IPS-20b (cell line): ENCODE measurements around the gene DDOST.
A peak's percentile ranks its signal among the peaks of the same experiment; 100 is the strongest.

Source experiments
- H3K27ac ChIP-seq: one replicate; pipeline ENCODE4 v1.5.1; 2013; ENCODE audit warnings: low read length
- H3K27me3 ChIP-seq: 2 replicates; pipeline ENCODE4 v1.6.1; 2013; ENCODE audit warnings: mild to moderate bottlenecking, low read length, inconsistent platforms; ENCODE audit not compliant: insufficient read depth
- H3K36me3 ChIP-seq: 2 replicates; pipeline ENCODE4 v1.6.1; 2013; ENCODE audit warnings: low read depth, mild to moderate bottlenecking, inconsistent platforms, low read length, moderate library complexity; ENCODE audit not compliant: insufficient read depth
- H3K4me1 ChIP-seq: 2 replicates; pipeline ENCODE4 v1.6.1; 2013; ENCODE audit warnings: mild to moderate bottlenecking, control low read depth, inconsistent platforms, low read length, moderate library complexity; ENCODE audit not compliant: insufficient read depth
- H3K4me3 ChIP-seq: 2 replicates; pipeline ENCODE4 v1.5.1; 2013; ENCODE audit warnings: mild to moderate bottlenecking, low read length, inconsistent platforms
- H3K9ac ChIP-seq: 2 replicates; pipeline ENCODE4 v1.6.1; 2013; ENCODE audit warnings: low read depth, mild to moderate bottlenecking, inconsistent platforms, low read length, moderate library complexity
- H3K9me3 ChIP-seq: 2 replicates; pipeline ENCODE4 v1.6.1; 2013; ENCODE audit warnings: mild to moderate bottlenecking, low read depth, low read length, inconsistent platforms; ENCODE audit not compliant: insufficient read depth

The DDOST gene

DNA sequence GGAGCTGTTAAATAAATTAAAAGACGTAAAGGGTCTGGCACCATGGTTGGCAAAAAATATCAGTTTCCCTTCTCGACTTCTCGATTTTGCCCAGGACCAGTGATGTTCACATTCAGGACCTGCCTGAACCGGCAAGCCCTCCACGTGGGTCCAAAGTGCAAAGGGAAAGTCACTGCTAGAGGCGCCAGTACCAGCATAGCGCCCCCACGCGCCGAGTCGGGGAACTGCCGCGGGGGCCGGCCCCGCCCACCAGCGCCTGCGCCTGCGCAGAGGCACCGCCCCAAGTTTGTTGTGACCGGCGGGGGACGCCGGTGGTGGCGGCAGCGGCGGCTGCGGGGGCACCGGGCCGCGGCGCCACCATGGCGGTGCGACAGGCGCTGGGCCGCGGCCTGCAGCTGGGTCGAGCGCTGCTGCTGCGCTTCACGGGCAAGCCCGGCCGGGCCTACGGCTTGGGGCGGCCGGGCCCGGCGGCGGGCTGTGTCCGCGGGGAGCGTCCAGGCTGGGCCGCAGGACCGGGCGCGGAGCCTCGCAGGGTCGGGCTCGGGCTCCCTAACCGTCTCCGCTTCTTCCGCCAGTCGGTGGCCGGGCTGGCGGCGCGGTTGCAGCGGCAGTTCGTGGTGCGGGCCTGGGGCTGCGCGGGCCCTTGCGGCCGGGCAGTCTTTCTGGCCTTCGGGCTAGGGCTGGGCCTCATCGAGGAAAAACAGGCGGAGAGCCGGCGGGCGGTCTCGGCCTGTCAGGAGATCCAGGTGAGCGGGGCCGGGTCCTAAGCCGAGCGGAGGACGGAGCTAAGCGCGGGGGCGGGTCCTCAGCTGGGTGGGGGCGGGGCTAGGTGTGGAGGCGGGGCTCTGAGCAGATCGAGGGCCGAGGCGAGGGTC lies 27.7 kb downstream of the DDOST start, which contains the start of gene PINK1:
TSS of gene PINK1 (plus strand) at position 269 of the 875 bp plus-strand sequence. CDS start at position 360, 91 bp downstream.
- H3K27ac ChIP-seq: peak within 1 kb of the TSS; percentile 23
- peak within 1 kb of the TSS; percentile 86 for H3K4me3 ChIP-seq
- H3K36me3 ChIP-seq: peaks cover 7% of the 10 kb centered on the region; the same call in 1 of the 2 replicates

DNA sequence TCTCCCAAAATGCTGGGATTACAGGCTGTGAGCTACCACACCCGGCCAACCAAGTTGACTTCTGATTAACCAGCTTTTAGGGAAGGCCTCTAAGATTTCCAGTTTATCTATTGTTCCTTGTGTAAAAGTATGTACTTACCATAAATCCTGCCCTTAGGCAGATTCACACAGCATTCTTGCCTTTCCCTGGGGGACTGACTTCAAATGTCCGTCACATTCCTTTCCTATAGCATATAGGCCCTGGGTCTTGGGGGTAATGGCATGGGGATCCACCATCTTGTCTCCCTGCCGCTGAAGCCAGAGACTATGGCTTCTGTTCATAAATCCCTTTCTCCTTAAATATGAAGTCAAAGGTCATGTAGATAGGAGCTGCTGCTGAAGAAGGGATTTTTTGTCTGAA lies 28.8 kb downstream of the DDOST start:
- Histone ChIP-seq H3K9me3 (peaks cover 4% of the 10 kb centered on the region; the same call in 1 of the 2 replicates), H3K27ac (no peak overlapping the region), H3K36me3 (no peaks in the 10 kb centered on the region), H3K4me3 (no peak overlapping the region), H3K27me3 (0 out of 2 replicates have a peak, but pooled peaks cover 4% of the 10 kb centered on the region), H3K9ac (no peak overlapping the region; the same call in 1 of the 2 replicates), H3K4me1 (peaks cover 3% of the 10 kb centered on the region)

More for the DNA sequence above, 27.7 kb downstream of the DDOST start, which contains the start of gene PINK1:
- Histone ChIP-seq H3K9ac (peak within 1 kb of the TSS; percentile 81; the same call in 1 of the 2 replicates), H3K27me3 (0 out of 2 replicates have a peak, but pooled peaks cover 4% of the 10 kb centered on the region), H3K4me1 (peaks cover 3% of the 10 kb centered on the region), H3K9me3 (no peaks in the 10 kb centered on the region; the same call in 1 of the 2 replicates)

DNA sequence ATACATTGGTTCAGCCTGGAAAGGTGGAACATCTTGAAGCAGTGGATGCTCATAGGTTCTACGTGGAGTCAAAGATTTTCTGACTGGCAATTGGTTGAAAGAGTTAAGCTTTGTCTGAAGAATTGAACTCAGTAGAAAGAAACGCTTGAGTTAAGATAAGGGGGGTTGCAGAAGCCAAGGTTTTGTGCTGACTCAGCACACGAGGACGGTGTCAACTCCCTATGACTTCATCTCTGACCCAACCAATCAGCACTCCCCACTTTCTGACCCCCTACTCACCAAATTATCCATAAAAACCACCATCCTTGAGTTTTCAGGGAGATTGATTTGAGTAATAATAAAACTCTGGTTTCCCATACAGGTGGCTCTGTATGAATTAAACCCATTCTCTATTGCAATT lies 30.4 kb downstream of the DDOST start:
- Histone ChIP-seq H3K36me3 (no peaks in the 10 kb centered on the region), H3K27me3 (0 out of 2 replicates have a peak, but pooled peaks cover 4% of the 10 kb centered on the region), H3K27ac (no peak overlapping the region), H3K9ac (no peak overlapping the region), H3K4me1 (peaks cover 7% of the 10 kb centered on the region), H3K4me3 (no peak overlapping the region), H3K9me3 (peaks cover 4% of the 10 kb centered on the region; the same call in 1 of the 2 replicates)

DNA sequence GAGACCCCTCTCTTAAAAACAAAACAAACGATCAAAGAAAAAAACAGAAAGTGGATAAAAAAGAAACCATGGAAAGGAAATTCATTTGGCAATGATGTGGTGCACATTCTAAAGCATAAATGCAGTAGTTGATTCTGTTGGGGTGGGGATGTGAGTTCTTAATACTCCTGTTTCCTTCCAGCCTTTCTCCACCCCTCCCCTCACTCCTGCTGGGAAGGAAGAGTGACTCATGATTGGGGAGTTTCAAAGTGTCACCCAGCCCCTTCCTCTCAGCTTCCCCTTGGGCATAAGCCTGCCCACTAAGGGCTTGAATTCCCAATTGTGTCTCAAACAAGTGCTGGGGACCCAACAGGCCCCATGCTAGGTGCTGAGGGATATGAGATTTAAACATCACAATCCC lies 34.6 kb downstream of the DDOST start:
- Histone ChIP-seq H3K27ac (no peak overlapping the region), H3K4me3 (no peak overlapping the region), H3K27me3 (no peaks in the 10 kb centered on the region), H3K36me3 (no peaks in the 10 kb centered on the region), H3K9me3 (peaks cover 4% of the 10 kb centered on the region; the same call in 1 of the 2 replicates), H3K9ac (no peak overlapping the region), H3K4me1 (peaks cover 12% of the 10 kb centered on the region; the same call in 1 of the 2 replicates)

DNA sequence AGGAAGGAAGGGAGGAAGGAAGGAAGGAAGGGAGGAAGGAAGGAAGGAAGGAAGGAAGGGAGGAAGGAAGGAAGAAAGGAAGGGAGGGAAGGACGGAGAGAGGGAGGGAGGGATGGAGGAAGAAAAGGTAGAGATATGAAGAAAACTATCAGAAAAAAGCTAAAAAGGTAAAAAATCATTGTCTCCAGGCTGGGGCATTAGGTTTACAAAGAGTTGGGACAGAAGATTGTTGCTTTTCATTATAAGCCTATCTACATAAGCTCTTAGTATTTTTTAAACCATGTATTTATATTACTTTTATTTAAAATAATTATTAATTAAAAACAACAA lies 35.1 kb downstream of the DDOST start:
- H3K36me3 ChIP-seq: no peaks in the 10 kb centered on the region
- H3K9me3 ChIP-seq: peaks cover 4% of the 10 kb centered on the region; the same call in 1 of the 2 replicates
- H3K27me3 ChIP-seq: no peaks in the 10 kb centered on the region
- H3K4me3 ChIP-seq: 0 out of 2 replicates have a peak overlapping the region, but pooled peaks have one; percentile 62
- H3K27ac ChIP-seq: peak overlapping the region; percentile 40
- peak overlapping the region; percentile 70; the same call in 1 of the 2 replicates for H3K9ac ChIP-seq
- peaks cover 12% of the 10 kb centered on the region; the same call in 1 of the 2 replicates for H3K4me1 ChIP-seq

DNA sequence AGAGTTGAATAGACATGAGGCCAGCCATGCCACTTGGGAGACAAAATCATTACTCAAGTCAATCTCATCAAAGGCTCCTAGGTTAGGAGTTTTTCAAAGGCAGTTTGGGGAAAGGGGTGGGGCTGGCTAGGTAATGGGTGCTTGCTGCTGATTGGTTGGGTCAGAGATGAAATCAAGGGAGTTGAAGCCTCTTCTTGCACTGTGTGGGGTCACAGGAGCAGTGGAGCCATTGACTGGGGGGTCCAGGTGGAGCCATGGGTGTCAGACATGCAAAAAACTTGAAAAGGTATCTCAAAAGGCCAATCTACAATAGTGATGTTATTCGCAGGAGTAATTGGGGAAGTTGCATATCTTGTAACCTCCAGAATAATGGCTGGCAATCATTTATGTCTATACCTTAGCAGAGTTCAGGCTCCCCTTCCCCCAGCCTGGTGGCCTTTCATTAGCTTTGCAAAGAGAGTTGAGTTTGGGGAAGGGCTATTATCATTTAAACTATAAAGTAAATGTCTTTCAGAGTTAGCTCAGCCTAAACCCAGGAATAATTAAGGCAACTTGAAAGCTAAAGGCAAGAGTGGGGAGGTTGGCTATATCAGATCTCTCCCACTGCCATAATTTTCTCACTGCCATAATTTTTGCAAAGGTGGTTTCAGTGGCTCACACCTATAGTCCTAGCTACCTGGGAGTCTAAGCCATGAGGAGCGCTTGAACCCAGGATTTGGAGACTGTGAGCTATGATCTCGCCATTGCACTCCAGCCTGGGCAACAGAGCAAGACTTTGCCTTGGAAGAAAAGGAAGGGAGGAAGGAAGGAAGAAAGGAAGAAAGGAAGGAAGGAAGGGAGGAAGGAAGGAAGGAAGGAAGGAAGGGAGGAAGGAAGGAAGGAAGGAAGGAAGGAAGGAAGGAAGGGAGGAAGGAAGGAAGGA lies 35.7 kb downstream of the DDOST start:
- Histone ChIP-seq H3K36me3 (no peaks in the 10 kb centered on the region), H3K4me3 (peak overlapping the region; percentile 62), H3K4me1 (peaks cover 12% of the 10 kb centered on the region; the same call in 1 of the 2 replicates), H3K27ac (peak overlapping the region; percentile 40), H3K9ac (peak overlapping the region; percentile 70; the same call in 1 of the 2 replicates), H3K9me3 (peaks cover 4% of the 10 kb centered on the region; the same call in 1 of the 2 replicates), H3K27me3 (no peaks in the 10 kb centered on the region)

DNA sequence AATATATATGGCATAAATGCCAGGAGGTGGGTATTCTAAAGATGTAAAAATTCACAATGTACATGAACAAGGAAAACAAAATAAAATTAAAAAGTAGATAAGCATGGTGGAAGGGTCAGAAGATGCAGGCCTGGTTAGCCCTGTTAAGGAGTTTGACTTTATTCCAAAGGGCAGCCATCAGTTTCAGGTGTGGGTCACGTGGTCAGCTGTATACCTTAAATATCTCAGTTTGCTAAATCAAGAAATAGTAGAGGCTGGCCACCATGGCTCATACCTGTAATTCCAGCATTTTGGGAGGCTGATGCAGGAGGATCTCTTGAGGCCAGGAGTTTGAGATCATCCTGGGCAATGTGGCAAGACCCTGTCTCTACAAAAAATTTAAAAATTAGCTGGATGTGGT lies 36.5 kb downstream of the DDOST start:
- peaks cover 12% of the 10 kb centered on the region; the same call in 1 of the 2 replicates for H3K4me1 ChIP-seq
- H3K36me3 ChIP-seq: no peaks in the 10 kb centered on the region
- no peaks in the 10 kb centered on the region for H3K27me3 ChIP-seq
- peaks cover 4% of the 10 kb centered on the region; the same call in 1 of the 2 replicates for H3K9me3 ChIP-seq
- H3K27ac ChIP-seq: peak overlapping the region; percentile 37
- peak overlapping the region; percentile 60; the same call in 1 of the 2 replicates for H3K9ac ChIP-seq
- H3K4me3 ChIP-seq: peak overlapping the region; percentile 62; the same call in 1 of the 2 replicates

DNA sequence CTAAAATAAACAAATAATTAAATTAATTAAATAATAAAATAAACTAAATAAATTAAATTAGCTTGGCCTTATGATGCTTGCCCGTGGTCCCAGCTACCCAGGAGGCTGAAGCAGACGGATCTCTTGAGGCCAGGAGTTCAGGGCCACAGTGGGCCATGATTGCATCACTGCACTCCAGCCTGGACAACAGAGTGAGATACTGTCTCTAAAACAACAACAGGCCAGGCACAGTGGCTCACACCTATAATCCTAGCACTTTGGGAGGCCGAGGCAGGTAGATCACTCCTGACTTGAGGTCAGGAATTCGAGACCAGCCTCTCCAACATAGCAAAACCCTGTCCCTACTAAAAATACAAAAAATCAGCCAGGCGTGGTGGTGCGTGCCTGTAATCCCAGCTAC lies 40.2 kb downstream of the DDOST start:
- no peaks in the 10 kb centered on the region for H3K36me3 ChIP-seq
- no peak overlapping the region for H3K27ac ChIP-seq
- H3K4me3 ChIP-seq: no peak overlapping the region
- no peak overlapping the region for H3K9ac ChIP-seq
- peaks cover 7% of the 10 kb centered on the region; the same call in 1 of the 2 replicates for H3K4me1 ChIP-seq
- no peaks in the 10 kb centered on the region for H3K27me3 ChIP-seq
- H3K9me3 ChIP-seq: no peaks in the 10 kb centered on the region

DNA sequence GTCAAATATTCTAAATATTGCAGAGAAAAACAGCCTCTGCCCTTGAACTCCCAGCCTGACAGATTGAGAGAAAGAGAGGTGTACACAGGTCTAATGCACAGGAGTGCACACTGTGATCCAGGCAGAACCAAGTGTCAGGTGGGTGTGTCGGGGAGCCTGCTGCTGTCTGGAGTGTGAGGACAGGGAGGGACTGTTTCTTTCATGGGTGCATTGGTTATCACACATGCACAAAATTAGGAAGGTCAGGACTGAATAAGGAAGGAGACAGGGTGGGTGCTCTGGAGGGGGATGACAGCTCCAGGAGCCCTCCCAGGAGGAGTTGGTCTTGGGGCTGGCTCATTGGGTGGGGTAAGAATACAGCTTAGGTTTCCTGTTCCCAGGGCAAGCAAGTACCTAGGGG lies 41.2 kb downstream of the DDOST start:
- no peaks in the 10 kb centered on the region for H3K36me3 ChIP-seq
- H3K27me3 ChIP-seq: no peaks in the 10 kb centered on the region
- no peak overlapping the region for H3K9ac ChIP-seq
- peaks cover 6% of the 10 kb centered on the region; the same call in 1 of the 2 replicates for H3K4me1 ChIP-seq
- no peaks in the 10 kb centered on the region for H3K9me3 ChIP-seq
- H3K27ac ChIP-seq: no peak overlapping the region
- H3K4me3 ChIP-seq: no peak overlapping the region

DNA sequence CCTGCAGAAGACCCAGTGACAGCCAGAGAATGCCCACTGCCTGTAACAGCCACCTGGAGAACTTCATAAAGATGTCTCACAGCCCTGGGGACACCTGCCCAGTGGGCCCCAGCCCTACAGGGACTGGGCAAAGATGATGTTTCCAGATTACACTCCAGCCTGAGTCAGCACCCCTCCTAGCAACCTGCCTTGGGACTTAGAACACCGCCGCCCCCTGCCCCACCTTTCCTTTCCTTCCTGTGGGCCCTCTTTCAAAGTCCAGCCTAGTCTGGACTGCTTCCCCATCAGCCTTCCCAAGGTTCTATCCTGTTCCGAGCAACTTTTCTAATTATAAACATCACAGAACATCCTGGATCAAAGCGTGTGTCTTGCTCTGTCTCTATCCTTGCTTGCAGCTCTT lies 42.6 kb downstream of the DDOST start:
- H3K27ac ChIP-seq: no peak overlapping the region

More for the DNA sequence above, 42.6 kb downstream of the DDOST start:
- Histone ChIP-seq H3K27me3 (no peaks in the 10 kb centered on the region), H3K9me3 (no peaks in the 10 kb centered on the region), H3K36me3 (no peaks in the 10 kb centered on the region), H3K9ac (no peak overlapping the region), H3K4me1 (peaks cover 3% of the 10 kb centered on the region), H3K4me3 (no peak overlapping the region)
